Stomach (tissue), 4 donors: ENCODE measurements around the gene CDH18.

Experiments
- POLR2A ChIP-seq, 4 donors: fragments of 450-650 bp; IDR thresholded peaks; one replicate each; pipeline ENCODE4 v1.6.1; 2016; ENCODE audit warnings: antibody characterized with exemption in 4 of 4, control low read depth in 2 of 4, mild to moderate bottlenecking in 1 of 4, moderate library complexity in 1 of 4
- POLR2AphosphoS5 ChIP-seq, 3 donors: sonication (generic); formaldehyde crosslinking; IDR thresholded peaks; one replicate each; pipeline ENCODE4 v1.6.1; 2016; ENCODE audit warnings: antibody characterized with exemption in 3 of 3
- TF ChIP-seq, protein P1 (sequence below), 7 experiments: fragments of 450-650 bp in 4 of 7; fragments of 200-600 bp in 3 of 7; sonication (generic) in 3 of 7; IDR thresholded peaks; one replicate each; pipeline ENCODE4 v1.5.1; 2016 to 2019; ENCODE audit warnings: antibody characterized with exemption in 7 of 7, control low read depth in 2 of 7, mild to moderate bottlenecking in 1 of 7

DNA sequence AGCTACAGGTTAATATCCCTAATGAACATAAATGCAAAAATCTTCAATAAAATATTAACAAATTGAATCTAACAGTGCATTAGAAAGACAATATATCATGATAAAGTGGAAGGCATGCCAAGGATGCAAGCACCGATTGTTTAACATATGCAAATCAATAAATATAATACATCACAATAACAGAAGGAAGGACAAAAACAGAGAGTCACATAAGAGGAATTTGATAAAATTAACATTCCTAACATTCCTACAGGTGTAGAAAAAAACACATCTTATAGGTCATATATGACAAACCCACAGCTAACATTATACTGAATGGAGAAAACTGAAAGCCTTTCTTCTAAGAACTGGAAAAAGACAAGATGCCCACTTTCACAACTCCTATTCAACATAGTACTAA lies 297.0 kb downstream of the CDH18 start:
- TF ChIP-seq POLR2A (IDR thresholded peaks at IDR 0.05), result no peak
- TF ChIP-seq, protein P1, sequence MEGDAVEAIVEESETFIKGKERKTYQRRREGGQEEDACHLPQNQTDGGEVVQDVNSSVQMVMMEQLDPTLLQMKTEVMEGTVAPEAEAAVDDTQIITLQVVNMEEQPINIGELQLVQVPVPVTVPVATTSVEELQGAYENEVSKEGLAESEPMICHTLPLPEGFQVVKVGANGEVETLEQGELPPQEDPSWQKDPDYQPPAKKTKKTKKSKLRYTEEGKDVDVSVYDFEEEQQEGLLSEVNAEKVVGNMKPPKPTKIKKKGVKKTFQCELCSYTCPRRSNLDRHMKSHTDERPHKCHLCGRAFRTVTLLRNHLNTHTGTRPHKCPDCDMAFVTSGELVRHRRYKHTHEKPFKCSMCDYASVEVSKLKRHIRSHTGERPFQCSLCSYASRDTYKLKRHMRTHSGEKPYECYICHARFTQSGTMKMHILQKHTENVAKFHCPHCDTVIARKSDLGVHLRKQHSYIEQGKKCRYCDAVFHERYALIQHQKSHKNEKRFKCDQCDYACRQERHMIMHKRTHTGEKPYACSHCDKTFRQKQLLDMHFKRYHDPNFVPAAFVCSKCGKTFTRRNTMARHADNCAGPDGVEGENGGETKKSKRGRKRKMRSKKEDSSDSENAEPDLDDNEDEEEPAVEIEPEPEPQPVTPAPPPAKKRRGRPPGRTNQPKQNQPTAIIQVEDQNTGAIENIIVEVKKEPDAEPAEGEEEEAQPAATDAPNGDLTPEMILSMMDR (IDR thresholded peaks at IDR 0.05), result no peak
- no peak for TF ChIP-seq POLR2AphosphoS5 (IDR thresholded peaks at IDR 0.05)
